RCC 7860 (cell line): ENCODE data around the gene EIF3J.
"Not testable (repeated sequence)": the region's sequence is repeated elsewhere in the genome, so short reads cannot be mapped to it uniquely, and the experiment has no call there.

Experiments
- DNase-seq: peaks from one replicate; pipeline ENCODE4 v3.0.0-alpha.2; 2015; ENCODE audit warnings: low spot score
- FAIRE-seq: peaks from 2 replicates; lab custom pipeline; 2012; peaks lifted over from hg19 to GRCh38; lab: Jason Lieb, UNC

The EIF3J gene

GRCh38 chr15:44536962-44537734, at the start of gene EIF3J:
Gene EIF3J, plus strand, starts transcription at chr15:44537147. Its CDS starts 48 bp downstream, at chr15:44537195.
- DNase-seq (peak; percentile 95), FAIRE-seq (no peak)

GRCh38 chr15:44489464-44489863, 47.5 kb upstream of the EIF3J start:
- DNase-seq (peak; percentile 94), FAIRE-seq (peak; percentile 99)

GRCh38 chr15:44490622-44491021, 46.3 kb upstream of the EIF3J start:
- peak; percentile 11 for FAIRE-seq
- no peak for DNase-seq

GRCh38 chr15:44492040-44492439, 44.9 kb upstream of the EIF3J start:
- DNase-seq (no peak), FAIRE-seq (no peak)

GRCh38 chr15:44492672-44493071, 44.3 kb upstream of the EIF3J start:
- DNase-seq (no peak), FAIRE-seq (no peak)

GRCh38 chr15:44495562-44495961, 41.4 kb upstream of the EIF3J start:
- DNase-seq: no peak
- FAIRE-seq: no peak

- no peak for DNase-seq
- FAIRE-seq: no peak
Observed at GRCh38 chr15:44500555-44500954, 36.4 kb upstream of the EIF3J start.

- peak; percentile 84 for FAIRE-seq
- peak; percentile 48 for DNase-seq
Observed at GRCh38 chr15:44501768-44502366, 35.1 kb upstream of the EIF3J start.

GRCh38 chr15:44516436-44516835, 20.5 kb upstream of the EIF3J start:
- no peak for DNase-seq
- no peak for FAIRE-seq

GRCh38 chr15:44519537-44519936, 17.4 kb upstream of the EIF3J start:
- no peak for DNase-seq
- peak; percentile 33 for FAIRE-seq

GRCh38 chr15:44525018-44525417, 11.9 kb upstream of the EIF3J start:
- DNase-seq (no peak), FAIRE-seq (no peak)

GRCh38 chr15:44527241-44527640, 9.7 kb upstream of the EIF3J start:
- DNase-seq (no peak), FAIRE-seq (no peak)

- DNase-seq (no peak), FAIRE-seq (no peak)
Observed at GRCh38 chr15:44529864-44530604, 6.9 kb upstream of the EIF3J start.

- DNase-seq (no peak), FAIRE-seq (no peak)
Observed at GRCh38 chr15:44530653-44531052, 6.3 kb upstream of the EIF3J start.

- not testable (repeated sequence) for DNase-seq, FAIRE-seq
Observed at GRCh38 chr15:44532275-44532674, 4.7 kb upstream of the EIF3J start.

- FAIRE-seq (no peak), DNase-seq (no peak)
Observed at GRCh38 chr15:44532689-44533088, 4.3 kb upstream of the EIF3J start.

GRCh38 chr15:44535092-44535491, 1.9 kb upstream of the EIF3J start:
- DNase-seq (no peak), FAIRE-seq (no peak)

GRCh38 chr15:44535523-44536301, 1.2 kb upstream of the EIF3J start:
- DNase-seq (no peak), FAIRE-seq (no peak)

- FAIRE-seq (no peak), DNase-seq (peak; percentile 86)
Observed at GRCh38 chr15:44536302-44536961, 515 bp upstream of the EIF3J start.

- DNase-seq (peak; percentile 39), FAIRE-seq (no peak)
Observed at GRCh38 chr15:44537735-44538240, 841 bp downstream of the EIF3J start.
